ENCODE results near the gene ASMTL. TPM values are rescaled to one million over a fixed set of nuclear protein-coding genes. Genes with fewer than 3 reads are reported as not detected.

The ASMTL gene
- total RNA-seq, 1 donor from 2014 or later, result 46.1 TPM

GRCh38 chrX:1486749-1487361 lies 34.1 kb upstream of the ASMTL start:
- Mint-ChIP-seq H3K9me3 (peaks cover 23% of the 10 kb centered on the region), H3K36me3 (peaks cover 5% of the 10 kb centered on the region)
- TF ChIP-seq EZH2 (IDR thresholded peaks at IDR 0.05), result no peak
- TF ChIP-seq CTCF (IDR thresholded peaks at IDR 0.05), result no peak
- no peak for TF ChIP-seq EZH2phosphoT487 (IDR thresholded peaks at IDR 0.05)

GRCh38 chrX:1486177-1486576 lies 33.5 kb upstream of the ASMTL start:
- Histone ChIP-seq H3K4me2 (no peak overlapping the region), H3K27me3 (no peaks in the 10 kb centered on the region), H3K79me2 (ENCODE audit: low read depth) (no peaks in the 10 kb centered on the region), H2AFZ (replicated peaks) (no peak overlapping the region), H3K9ac (no peak overlapping the region), H3K4me3 (no peak overlapping the region), H3K9me3 (ENCODE audit: low read depth) (no peaks in the 10 kb centered on the region), H4K20me1 (ENCODE audit: low read depth) (no peaks in the 10 kb centered on the region), H3K27ac (no peak overlapping the region), H3F3A (ENCODE audit: low read depth) (peaks cover 6% of the 10 kb centered on the region), H3K36me3 (no peaks in the 10 kb centered on the region), H3K4me1 (no peaks in the 10 kb centered on the region)
- DNase-seq (ENCODE audit: low spot score), result no peak
- Mint-ChIP-seq H3K4me3 (peak overlapping the region; percentile 33), H3K27me3 (ENCODE audit: insufficient read depth, low read depth) (peaks cover 13% of the 10 kb centered on the region), H3K9me3 (peaks cover 17% of the 10 kb centered on the region), H3K4me1 (peaks cover 5% of the 10 kb centered on the region), H3K36me3 (peaks cover 5% of the 10 kb centered on the region), H3K27ac (no peak overlapping the region)
- TF ChIP-seq CTCF (IDR thresholded peaks at IDR 0.05) (no peak), EZH2 (IDR thresholded peaks at IDR 0.05) (no peak)

More at GRCh38 chrX:1486749-1487361, 34.1 kb upstream of the ASMTL start:
- Mint-ChIP-seq H3K4me1 (peaks cover 1% of the 10 kb centered on the region), H3K27me3 (ENCODE audit: insufficient read depth, low read depth) (peaks cover 18% of the 10 kb centered on the region), H3K4me3 (peak overlapping the region; percentile 30), H3K27ac (peak overlapping the region; percentile 24)
- no peak for DNase-seq (ENCODE audit: low spot score)
- H3K27me3 ChIP-seq, result no peaks in the 10 kb centered on the region
- H2AFZ ChIP-seq (replicated peaks), result no peak overlapping the region
- no peaks in the 10 kb centered on the region for H3K79me2 ChIP-seq (ENCODE audit: low read depth)
- no peaks in the 10 kb centered on the region for H3K4me1 ChIP-seq
- no peak overlapping the region for H3K27ac ChIP-seq
- H3K36me3 ChIP-seq, result no peaks in the 10 kb centered on the region
- H3F3A ChIP-seq (ENCODE audit: low read depth), result peaks cover 12% of the 10 kb centered on the region
- H3K4me3 ChIP-seq, result no peak overlapping the region
- H3K9ac ChIP-seq, result no peak overlapping the region
- no peaks in the 10 kb centered on the region for H4K20me1 ChIP-seq (ENCODE audit: low read depth)
- H3K4me2 ChIP-seq, result no peak overlapping the region
- no peaks in the 10 kb centered on the region for H3K9me3 ChIP-seq (ENCODE audit: low read depth)

GRCh38 chrX:1485033-1485432 lies 32.3 kb upstream of the ASMTL start:
- TF ChIP-seq EZH2 (IDR thresholded peaks at IDR 0.05) (no peak), EZH2phosphoT487 (IDR thresholded peaks at IDR 0.05) (no peak), CTCF (IDR thresholded peaks at IDR 0.05) (no peak)
- no peak overlapping the region for H3K27ac Mint-ChIP-seq
- H3K36me3 Mint-ChIP-seq, result peaks cover 5% of the 10 kb centered on the region
- no peaks in the 10 kb centered on the region for H3K36me3 ChIP-seq
- no peaks in the 10 kb centered on the region for H3K79me2 ChIP-seq (ENCODE audit: low read depth)
- H3K4me1 ChIP-seq, result no peaks in the 10 kb centered on the region
- no peak overlapping the region for H3K4me3 ChIP-seq
- H4K20me1 ChIP-seq (ENCODE audit: low read depth), result no peaks in the 10 kb centered on the region
- H2AFZ ChIP-seq (replicated peaks), result no peak overlapping the region
- DNase-seq (ENCODE audit: low spot score), result no peak
- H3K4me2 ChIP-seq, result no peak overlapping the region
- no peak overlapping the region for H3K9ac ChIP-seq
- H3F3A ChIP-seq (ENCODE audit: low read depth), result peaks cover 4% of the 10 kb centered on the region
- no peak overlapping the region for H3K4me3 Mint-ChIP-seq
- H3K4me1 Mint-ChIP-seq, result peaks cover 7% of the 10 kb centered on the region
- H3K9me3 ChIP-seq (ENCODE audit: low read depth), result no peaks in the 10 kb centered on the region
- no peaks in the 10 kb centered on the region for H3K27me3 ChIP-seq
- peaks cover 21% of the 10 kb centered on the region for H3K9me3 Mint-ChIP-seq
- peaks cover 17% of the 10 kb centered on the region for H3K27me3 Mint-ChIP-seq (ENCODE audit: insufficient read depth, low read depth)
- no peak overlapping the region for H3K27ac ChIP-seq
